ENCODE measurements around the gene POLR2H.
A peak's percentile ranks its signal among the peaks of the same experiment; 100 is the strongest.

Gene POLR2H

DNA sequence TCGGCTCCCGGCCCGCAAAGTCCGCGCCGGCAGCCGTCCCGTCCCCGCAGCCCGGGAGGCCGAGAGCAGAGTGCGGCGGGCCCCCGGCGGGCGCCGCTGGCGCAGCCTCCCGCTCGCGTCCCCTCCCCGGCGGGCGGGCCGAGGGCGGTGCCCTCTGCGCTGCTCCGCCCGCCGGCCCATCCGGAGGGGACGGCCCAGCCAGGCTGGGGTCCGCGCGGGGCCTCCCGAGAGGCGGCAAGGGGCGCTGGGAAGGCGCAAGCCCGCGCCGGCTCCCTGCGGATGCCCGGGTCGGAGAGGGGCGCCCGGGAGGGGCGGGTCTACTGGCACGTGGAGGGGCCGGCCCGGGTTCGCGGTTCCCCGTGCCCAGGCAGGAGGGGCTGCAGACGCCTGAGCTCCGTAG, at the start of gene POLR2H, which contains the start of gene CLCN2:
POLR2H (plus strand) TSS at position 179 of the 400 bp plus-strand sequence. CDS start 1,783 bp downstream, outside the sequence.
CLCN2 (minus strand) TSS at position 74 of the 400 bp plus-strand sequence. CDS start 126 bp downstream, outside the sequence.
- no peak for DNase-seq (ENCODE audit: low read depth)

DNA sequence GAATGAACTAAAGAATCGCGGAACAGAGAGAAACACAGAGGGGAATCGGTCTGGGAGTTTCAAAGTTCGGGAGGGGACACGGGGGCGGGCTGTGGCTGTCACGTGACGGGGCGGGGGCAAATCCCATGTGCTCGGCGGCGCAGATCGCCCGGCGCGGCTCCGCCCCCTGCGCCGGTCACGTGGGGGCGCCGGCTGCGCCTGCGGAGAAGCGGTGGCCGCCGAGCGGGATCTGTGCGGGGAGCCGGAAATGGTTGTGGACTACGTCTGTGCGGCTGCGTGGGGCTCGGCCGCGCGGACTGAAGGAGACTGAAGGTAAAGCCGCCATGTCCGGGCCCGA, 47.2 kb upstream of the POLR2H start, which contains the start of gene EIF4G1:
EIF4G1 (plus strand) TSS at position 244 of the 337 bp plus-strand sequence. CDS start 1,191 bp downstream, outside the sequence.
- peak; percentile 79 for DNase-seq (ENCODE audit: low read depth)

DNA sequence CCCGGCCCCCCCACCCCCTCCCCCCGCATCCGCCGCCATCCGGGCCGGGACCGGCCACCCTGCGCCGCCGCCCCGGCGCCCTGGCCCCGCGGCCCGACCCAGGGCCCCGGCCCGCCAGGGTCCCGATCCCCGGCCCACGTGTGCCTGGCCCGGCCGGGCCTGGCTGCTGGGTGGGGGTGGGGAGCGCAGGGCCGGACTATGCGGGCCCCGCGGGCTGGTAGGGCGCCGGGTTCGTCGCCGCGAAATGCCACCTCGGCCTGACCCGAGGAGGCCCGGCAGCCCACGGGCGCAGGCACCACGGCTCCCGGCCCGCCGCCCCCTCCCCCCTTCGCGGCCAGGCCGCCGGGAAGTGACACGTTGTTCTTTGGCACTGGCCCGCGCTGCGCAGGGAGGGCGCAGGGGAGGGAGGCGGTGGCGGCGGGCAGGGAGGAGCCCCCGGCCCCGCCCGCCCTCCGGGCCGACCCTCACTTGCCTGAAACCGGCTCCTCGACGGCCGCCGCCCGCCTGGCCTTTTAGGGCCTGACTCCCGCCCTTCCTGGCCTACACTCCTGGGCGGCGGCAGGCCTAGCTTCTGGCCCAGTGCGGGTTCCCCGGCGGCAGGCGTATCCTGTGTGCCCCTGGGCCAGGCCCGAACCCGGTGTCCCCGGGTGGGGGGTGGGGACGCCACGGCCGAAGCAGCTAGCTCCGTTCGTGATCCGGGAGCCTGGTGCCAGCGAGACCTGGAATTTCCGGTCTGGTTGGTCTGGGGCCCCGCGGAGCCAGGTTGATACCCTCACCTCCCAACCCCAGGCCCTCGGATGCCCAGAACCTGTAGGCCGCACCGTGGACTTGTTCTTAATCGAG, 46.6 kb upstream of the POLR2H start:
- no peak for DNase-seq (ENCODE audit: low read depth)

DNA sequence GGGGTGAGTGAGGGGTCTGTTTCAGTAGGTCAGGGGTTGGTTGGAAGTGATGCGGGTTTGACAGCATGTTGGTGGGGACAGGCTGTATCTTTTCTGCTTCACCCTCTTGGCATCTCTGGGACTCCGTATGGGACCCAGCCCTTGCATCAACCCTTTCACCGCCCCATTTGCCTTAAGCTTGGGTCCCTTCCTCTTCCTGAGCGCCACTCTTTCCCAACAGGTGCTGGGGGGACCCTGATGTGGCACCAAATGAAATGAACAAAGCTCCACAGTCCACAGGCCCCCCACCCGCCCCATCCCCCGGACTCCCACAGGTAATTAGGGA, 46.0 kb upstream of the POLR2H start:
- no peak for DNase-seq (ENCODE audit: low read depth)

DNA sequence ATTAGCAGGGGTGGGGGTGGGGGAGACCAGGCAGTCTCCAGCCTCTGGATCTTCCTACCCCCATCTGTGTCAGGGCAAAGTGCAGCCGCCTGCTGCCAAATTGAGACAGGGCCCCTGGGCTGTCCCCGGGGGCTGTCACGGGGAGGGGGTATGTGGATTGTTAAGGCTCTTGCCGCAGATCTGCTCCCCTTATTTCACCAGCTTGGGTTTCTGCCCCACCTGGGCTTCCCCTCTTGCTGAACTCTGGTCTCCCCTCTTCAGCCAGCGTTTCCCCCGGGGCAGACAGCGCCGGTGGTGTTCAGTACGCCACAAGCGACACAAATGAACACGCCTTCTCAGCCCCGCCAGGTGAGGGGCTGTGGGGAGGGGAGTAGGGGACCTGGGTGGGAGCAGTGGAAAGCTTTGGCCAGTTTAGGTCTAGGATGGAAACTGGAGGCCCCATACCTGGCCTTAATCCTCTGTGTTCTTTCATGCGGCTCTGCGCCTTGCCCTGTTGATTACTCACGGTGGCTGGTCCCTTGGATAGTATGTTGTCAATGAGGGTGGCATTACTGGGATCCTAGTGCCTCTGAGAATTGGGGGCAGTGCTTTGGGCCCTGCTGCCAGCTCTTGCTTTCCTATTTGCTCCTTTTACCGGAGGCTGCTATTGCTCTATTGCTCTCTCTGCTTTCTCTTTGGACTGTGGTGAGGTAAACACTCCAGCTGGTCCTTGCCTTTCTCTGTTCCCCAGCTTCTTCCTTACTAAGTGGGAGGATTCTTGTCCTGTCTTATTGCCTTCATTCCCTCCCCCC, 45.4 kb upstream of the POLR2H start:
- no peak for DNase-seq (ENCODE audit: low read depth)

DNA sequence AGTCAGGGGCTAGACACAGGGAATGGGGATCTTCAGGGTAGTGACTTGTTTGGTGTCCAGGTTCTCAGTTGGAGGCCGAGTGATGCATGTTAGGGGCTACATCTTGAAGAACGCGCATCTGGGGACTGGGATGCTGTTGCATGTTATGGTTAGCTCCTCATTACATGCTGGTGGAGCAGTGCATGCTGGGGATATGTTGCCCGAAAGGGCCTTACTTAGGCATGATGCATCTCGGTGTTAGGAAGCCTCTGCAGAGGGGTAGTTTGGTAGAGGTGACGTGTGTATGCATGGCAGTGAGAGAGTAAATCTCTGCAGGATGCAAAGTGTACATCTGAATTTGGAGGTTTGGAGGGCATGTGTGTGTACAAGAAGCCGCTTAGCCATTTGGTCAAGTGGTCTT, 44.7 kb upstream of the POLR2H start:
- DNase-seq (ENCODE audit: low read depth), result no peak

DNA sequence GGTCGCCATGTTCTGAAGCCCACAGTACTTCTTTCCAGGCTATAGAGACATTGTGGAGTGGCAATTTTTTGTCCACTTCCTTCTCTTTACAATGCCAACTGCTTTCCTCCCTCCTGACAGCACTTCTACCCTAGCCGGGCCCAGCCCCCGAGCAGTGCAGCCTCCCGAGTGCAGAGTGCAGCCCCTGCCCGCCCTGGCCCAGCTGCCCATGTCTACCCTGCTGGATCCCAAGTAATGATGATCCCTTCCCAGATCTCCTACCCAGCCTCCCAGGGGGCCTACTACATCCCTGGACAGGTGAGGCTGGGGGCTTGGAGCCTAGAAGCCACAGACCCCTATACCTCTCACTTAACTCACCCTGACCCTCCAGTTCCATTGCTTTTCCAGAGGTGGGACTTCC, 44.3 kb upstream of the POLR2H start:
- no peak for DNase-seq (ENCODE audit: low read depth)

DNA sequence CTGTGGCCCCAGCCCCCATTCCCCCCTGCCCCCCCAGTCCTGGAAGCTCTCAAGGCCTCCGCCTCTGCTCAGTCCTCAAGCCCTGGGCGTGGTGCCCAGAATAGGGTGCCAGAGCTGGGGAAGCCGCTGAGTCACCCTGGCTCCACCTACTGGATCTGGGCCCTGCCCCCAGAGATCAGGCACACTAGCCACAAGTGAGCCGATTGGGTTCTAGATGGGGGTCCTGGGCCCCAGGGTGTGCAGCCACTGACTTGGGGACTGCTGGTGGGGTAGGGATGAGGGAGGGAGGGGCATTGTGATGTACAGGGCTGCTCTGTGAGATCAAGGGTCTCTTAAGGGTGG, 41.4 kb upstream of the POLR2H start:
- DNase-seq (ENCODE audit: low read depth), result no peak

DNA sequence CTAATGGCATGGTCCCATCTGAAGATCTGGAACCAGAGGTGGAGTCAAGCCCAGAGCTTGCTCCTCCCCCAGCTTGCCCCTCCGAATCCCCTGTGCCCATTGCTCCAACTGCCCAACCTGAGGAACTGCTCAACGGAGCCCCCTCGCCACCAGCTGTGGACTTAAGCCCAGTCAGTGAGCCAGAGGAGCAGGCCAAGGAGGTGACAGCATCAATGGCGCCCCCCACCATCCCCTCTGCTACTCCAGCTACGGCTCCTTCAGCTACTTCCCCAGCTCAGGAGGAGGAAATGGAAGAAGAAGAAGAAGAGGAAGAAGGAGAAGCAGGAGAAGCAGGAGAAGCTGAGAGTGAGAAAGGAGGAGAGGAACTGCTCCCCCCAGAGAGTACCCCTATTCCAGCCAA, 39.8 kb upstream of the POLR2H start:
- DNase-seq (ENCODE audit: low read depth), result no peak

DNA sequence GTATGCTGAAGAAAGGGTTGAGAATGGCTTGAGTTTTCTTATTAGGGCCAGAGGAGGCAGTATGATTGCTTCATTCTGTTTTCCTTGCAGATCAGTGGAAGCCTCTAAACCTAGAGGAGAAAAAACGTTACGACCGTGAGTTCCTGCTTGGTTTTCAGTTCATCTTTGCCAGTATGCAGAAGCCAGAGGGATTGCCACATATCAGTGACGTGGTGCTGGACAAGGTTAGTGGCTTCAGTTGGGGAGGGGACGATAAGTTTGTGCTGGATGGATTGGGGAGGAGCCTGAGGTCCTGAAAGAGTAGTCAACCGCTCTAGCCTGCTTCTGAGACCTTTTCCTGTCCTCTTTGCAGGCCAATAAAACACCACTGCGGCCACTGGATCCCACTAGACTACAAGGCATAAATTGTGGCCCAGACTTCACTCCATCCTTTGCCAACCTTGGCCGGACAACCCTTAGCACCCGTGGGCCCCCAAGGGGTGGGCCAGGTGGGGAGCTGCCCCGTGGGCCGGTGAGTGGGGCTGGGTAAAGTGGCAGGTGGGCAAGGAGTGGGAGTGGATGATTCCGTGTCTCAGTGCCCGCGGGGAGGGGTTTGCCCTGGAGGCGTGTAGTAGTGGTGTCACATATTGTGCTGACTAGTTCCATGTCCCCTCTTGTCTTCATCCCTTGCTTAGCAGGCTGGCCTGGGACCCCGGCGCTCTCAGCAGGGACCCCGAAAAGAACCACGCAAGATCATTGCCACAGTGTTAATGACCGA, 38.6 kb upstream of the POLR2H start:
- DNase-seq (ENCODE audit: low read depth), result no peak

DNA sequence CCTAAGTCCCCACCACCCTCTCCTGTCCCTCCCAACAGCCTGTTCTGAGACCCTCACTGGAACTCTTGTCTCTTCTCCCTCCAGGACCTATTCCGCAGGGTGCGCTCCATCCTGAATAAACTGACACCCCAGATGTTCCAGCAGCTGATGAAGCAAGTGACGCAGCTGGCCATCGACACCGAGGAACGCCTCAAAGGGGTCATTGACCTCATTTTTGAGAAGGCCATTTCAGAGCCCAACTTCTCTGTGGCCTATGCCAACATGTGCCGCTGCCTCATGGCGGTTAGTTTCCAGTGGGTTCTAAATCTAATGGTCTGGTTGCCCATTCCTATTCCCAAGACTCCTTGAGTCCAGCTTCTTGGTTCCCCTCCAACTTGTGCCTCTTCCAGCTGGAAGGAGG, 37.8 kb upstream of the POLR2H start:
- DNase-seq (ENCODE audit: low read depth), result no peak

DNA sequence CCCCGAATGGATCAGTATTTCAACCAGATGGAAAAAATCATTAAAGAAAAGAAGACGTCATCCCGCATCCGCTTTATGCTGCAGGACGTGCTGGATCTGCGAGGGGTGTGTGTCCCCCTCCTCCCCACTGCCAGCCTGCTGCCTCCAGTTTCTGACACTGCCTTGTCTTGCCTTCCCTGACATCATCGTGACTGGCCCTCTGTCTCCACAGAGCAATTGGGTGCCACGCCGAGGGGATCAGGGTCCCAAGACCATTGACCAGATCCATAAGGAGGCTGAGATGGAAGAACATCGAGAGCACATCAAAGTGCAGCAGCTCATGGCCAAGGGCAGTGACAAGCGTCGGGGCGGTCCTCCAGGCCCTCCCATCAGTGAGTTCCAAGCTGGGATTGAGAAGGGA, 36.2 kb upstream of the POLR2H start:
- DNase-seq (ENCODE audit: low read depth), result no peak

DNA sequence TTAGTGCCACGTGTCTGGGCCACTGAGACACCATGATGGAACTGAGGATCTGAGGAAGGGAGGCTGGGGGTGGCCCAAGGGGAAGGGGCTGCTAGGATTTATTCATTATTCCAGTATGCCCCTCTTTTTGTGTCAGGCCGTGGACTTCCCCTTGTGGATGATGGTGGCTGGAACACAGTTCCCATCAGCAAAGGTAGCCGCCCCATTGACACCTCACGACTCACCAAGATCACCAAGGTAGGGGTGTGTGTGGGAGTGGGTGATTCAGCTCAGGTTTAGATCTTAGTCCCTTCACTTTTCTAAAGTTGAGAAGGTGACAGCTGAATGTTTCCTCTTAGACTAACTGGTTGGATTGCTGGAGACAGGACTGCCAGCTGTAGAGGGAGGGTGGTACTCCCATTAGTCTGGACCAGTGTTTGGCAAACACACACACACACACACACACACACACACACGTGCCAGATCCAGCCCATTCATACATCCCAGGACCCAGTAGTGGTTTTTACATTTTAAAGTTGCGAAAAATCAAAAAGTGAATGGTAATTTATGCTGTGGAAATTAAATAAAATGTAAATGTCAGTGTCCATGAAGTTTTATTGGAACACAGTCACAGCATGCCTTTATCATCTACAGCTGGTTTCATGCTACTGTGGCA, 35.7 kb upstream of the POLR2H start:
- no peak for DNase-seq (ENCODE audit: low read depth)

DNA sequence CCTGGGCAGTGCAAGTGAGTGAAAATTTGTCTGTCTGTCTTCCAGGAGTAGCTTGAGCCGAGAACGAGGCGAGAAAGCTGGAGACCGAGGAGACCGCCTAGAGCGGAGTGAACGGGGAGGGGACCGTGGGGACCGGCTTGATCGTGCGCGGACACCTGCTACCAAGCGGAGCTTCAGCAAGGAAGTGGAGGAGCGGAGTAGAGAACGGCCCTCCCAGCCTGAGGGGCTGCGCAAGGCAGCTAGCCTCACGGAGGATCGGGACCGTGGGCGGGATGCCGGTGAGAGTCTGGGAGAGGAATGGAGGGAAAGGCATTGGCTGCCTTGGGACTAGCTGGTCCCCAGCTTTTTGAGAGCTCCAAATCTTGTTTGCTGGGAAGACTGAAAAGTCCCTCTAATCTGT, 34.3 kb upstream of the POLR2H start:
- no peak for DNase-seq (ENCODE audit: low read depth)

DNA sequence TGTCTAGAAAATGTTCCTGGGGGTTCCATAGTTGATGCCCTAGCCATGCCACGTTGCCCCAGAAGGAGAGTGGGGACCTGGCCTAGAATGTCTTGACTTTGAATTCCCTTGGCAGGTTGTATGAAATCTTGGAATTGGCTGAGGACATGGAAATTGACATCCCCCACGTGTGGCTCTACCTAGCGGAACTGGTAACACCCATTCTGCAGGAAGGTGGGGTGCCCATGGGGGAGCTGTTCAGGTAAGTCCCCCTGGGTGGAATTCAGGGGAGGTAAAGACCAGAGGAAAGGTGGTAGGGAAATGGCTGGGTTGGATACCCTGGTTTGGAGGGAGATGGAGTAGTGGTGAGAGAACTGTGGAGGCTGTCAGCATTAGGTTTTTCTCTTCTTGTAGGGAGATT, 33.0 kb upstream of the POLR2H start:
- DNase-seq (ENCODE audit: low read depth), result no peak

DNA sequence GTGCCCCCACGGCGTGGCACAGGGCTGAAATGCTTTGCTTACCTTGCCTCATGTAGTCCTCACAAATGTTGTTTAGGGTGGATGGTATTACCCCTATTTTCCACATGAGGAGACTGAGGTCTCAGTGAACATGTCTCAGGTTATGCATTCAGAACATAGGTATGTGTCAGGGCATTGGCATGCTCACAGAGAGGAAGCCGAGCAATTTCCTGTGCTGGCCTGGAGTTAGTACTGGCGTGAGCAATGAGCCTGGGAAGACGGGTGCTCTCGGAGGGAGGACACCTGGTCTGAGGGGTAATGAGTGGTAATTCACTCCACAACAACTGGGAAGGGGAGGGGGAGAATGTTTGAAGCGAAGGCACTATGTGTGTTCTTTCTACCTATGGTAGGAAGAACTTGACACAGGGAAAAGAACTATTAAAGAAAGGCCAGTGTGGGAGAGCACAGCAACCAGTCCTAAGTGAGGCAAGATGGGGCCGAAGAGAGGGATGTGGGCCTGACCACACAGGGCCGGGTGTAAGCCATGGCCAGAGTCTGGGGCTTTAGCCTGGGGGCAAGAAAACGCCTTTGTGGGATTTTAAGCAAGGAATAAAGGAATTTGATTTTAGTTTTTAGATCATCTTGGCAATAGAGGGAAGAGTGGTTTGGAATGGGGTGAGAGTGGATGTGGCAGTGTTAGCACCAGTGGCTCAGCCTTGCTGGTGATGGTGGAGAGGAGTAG, 29.0 kb upstream of the POLR2H start:
- DNase-seq (ENCODE audit: low read depth), result no peak

DNA sequence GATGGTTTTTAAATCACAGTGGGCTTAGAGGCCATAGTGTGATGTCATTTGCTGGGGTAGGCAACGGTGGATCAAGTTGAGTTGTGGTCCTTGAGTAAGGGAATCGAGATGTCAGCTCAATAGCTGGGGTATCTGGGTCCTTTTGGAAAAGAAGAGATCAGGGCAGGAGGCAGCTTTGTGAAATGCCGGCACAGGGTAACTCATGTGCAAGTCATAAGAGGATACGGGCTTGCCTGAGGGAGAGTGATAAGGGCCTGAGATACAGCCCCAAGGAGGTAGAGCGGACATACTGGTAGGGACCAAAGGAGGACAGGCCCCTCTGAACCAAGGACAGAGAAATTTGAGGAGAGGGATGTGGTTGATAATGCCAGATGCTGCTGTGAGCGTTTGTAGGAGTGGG, 28.3 kb upstream of the POLR2H start:
- DNase-seq (ENCODE audit: low read depth), result no peak

DNA sequence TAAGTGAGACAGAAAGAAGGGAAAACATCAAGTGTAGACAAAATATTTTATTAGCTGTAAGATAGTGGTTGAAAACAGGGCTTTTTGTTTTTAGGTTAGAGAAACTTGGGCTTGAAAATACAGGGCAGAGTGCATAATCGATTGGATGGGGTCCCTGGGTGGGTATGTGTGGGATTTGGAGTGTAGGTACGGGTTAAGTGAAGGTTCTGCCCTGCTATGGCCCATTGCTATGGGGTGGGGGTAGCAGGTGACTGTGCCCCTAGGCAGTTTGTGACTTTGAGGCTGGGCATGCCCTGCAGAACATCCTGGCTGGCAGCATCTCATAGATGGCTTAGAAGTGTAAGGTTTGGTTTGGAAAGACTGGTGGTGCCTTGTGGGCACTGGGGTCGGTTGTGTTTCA, 27.8 kb upstream of the POLR2H start:
- no peak for DNase-seq (ENCODE audit: low read depth)

DNA sequence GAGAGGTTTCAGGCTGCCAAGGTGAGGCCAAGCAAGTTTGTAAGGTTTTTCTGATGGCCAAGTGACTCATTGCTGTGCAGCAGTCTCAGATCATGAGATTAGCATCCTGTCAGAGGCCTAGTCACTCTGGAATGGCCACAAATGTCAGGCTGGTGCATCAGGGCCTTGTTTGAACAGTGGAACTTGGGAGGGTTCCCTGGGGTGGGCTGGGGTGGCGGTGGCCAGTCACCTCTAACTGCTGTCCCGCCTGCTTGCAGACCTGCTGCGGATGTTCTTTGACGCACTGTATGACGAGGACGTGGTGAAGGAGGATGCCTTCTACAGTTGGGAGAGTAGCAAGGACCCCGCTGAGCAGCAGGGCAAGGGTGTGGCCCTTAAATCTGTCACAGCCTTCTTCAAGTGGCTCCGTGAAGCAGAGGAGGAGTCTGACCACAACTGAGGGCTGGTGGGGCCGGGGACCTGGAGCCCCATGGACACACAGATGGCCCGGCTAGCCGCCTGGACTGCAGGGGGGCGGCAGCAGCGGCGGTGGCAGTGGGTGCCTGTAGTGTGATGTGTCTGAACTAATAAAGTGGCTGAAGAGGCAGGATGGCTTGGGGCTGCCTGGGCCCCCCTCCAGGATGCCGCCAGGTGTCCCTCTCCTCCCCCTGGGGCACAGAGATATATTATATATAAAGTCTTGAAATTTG, 26.9 kb upstream of the POLR2H start:
- no peak for DNase-seq (ENCODE audit: low read depth)

DNA sequence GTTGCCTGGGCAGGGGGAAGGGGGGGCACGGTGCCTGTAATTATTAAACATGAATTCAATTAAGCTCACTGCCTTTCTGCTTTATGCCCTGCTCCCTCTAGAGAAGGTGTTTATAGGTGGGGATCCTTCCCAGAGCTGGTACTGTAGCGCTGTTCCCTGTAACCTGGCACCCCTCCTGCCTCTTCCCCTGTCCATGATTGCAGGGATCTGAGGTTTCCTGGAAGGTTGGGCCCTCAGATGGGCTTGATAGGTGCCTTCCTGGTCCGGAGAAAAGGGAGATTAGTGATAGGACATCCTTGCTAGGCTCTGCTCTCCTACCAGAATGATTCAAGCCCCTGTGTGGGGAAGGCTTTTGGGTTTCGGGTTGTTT, 26.2 kb upstream of the POLR2H start:
- no peak for DNase-seq (ENCODE audit: low read depth)
